Endothelial cell of umbilical vein (primary cell): ENCODE data around the gene HOXA9. TPM values are rescaled to one million over a fixed set of nuclear protein-coding genes. Genes with fewer than 3 reads are reported as not detected.

Experiments
- BruUV-seq: library from RNA; stranded (reverse); fragments of 400-500 nt; replicated peaks from 2 replicates; lab custom pipeline; 2021; lab: Mats Ljungman, UMichigan
- CTCF ChIA-PET: fragments of 300-600, 350-600 bp; sonication (Branson Sonifier 250); formaldehyde crosslinking; loops from one replicate; lab custom pipeline; 2021; ENCODE audit warnings: antibody characterized with exemption, inconsistent platforms; lab: Charles Lee
- POLR2A ChIA-PET: fragments of 300-600, 350-600 bp; sonication (Branson Sonifier 250); formaldehyde crosslinking; loops from one replicate; lab custom pipeline; 2021; ENCODE audit warnings: antibody characterized with exemption, inconsistent platforms; lab: Charles Lee
- DNase-seq: peaks from one replicate; pipeline ENCODE4 v3.0.0-alpha.2; 2011; ENCODE audit warnings: low read depth, low spot score
- FAIRE-seq: peaks from 2 replicates; lab custom pipeline; 2011; peaks lifted over from hg19 to GRCh38; lab: Jason Lieb, UNC
- H2AFZ ChIP-seq: 2 replicates; pipeline ENCODE4 v1.6.0; 2012; ENCODE audit warnings: low read depth, low read length, control low read depth, inconsistent platforms
- H3K27ac ChIP-seq: 2 replicates; pipeline ENCODE4 v1.5.1; 2011; ENCODE audit warnings: low read depth, mild to moderate bottlenecking, control low read depth, low read length, moderate library complexity; ENCODE audit not compliant: insufficient read depth
- H3K27me3 ChIP-seq, 2 experiments: 2 replicates each; pipeline versions ENCODE4 v1.6.0 to v1.6.1; 2011; ENCODE audit warnings: low read length in 2 of 2, mixed read lengths in 1 of 2; ENCODE audit not compliant: control insufficient read depth in 2 of 2, insufficient read depth in 2 of 2
- H3K36me3 ChIP-seq, 2 experiments: 2 replicates in 1 of 2; 3 replicates in 1 of 2; pipeline ENCODE4 v1.5.1; 2011; ENCODE audit warnings: low read length in 2 of 2, mild to moderate bottlenecking in 1 of 2, moderate library complexity in 1 of 2; ENCODE audit not compliant: control insufficient read depth in 2 of 2, insufficient read depth in 2 of 2; ENCODE audit errors: extremely low read depth in 1 of 2
- H3K4me1 ChIP-seq: 3 replicates; pipeline ENCODE4 v1.5.1; 2011; ENCODE audit warnings: mild to moderate bottlenecking, low read length; ENCODE audit not compliant: control insufficient read depth, insufficient read depth; ENCODE audit errors: extremely low read depth
- H3K4me2 ChIP-seq: 2 replicates; pipeline ENCODE4 v1.6.1; 2011; ENCODE audit warnings: low read length, control low read depth, mixed read lengths; ENCODE audit not compliant: insufficient read depth
- H3K4me3 ChIP-seq, 3 experiments: fragments of 200-600 bp in 1 of 3; sonication (generic), shearing (Covaris generic) in 1 of 3; replicated peaks in 1 of 3; 2 replicates each; pipeline ENCODE4 v1.5.1; 2011 to 2016; ENCODE audit warnings: control low read depth in 3 of 3, low read length in 3 of 3, mild to moderate bottlenecking in 2 of 3, inconsistent platforms in 1 of 3, low read depth in 1 of 3, moderate library complexity in 1 of 3; ENCODE audit not compliant: insufficient read depth in 1 of 3
- H3K79me2 ChIP-seq: 2 replicates; pipeline ENCODE4 v1.6.0; 2012; ENCODE audit warnings: low read length, inconsistent platforms; ENCODE audit not compliant: control insufficient read depth, insufficient read depth
- H3K9ac ChIP-seq: replicated peaks from 2 replicates; pipeline ENCODE3; 2011; ENCODE audit warnings: low read length, control low read depth; ENCODE audit not compliant: insufficient read depth; ENCODE audit errors: extremely low read depth
- H3K9me1 ChIP-seq: replicated peaks from 3 replicates; pipeline ENCODE4 v1.6.0; 2011; ENCODE audit warnings: mild to moderate bottlenecking, low read length; ENCODE audit not compliant: control insufficient read depth, insufficient read depth; ENCODE audit errors: extremely low read depth
- H3K9me3 ChIP-seq: replicated peaks from 2 replicates; pipeline ENCODE4 v1.5.1; 2012; ENCODE audit warnings: low read length, inconsistent platforms; ENCODE audit not compliant: control insufficient read depth, insufficient read depth
- H4K20me1 ChIP-seq: replicated peaks from 2 replicates; pipeline ENCODE3; 2011; ENCODE audit warnings: mild to moderate bottlenecking, low read length; ENCODE audit not compliant: control insufficient read depth, insufficient read depth; ENCODE audit errors: extremely low read depth
- CTCF ChIP-seq, 2 donors: IDR thresholded peaks; 1 replicate in 1 of 2; 2 replicates in 1 of 2; pipeline ENCODE4 v1.5.1; 2011; ENCODE audit warnings: low read length in 2 of 2, mild to moderate bottlenecking in 2 of 2, moderate library complexity in 2 of 2, control low read depth in 1 of 2, inconsistent platforms in 1 of 2, low read depth in 1 of 2; ENCODE audit not compliant: insufficient read depth in 1 of 2; ENCODE audit errors: extremely low read depth in 1 of 2
- FOS ChIP-seq: IDR thresholded peaks from 2 replicates; pipeline ENCODE4 v1.6.1; 2011; ENCODE audit warnings: mild to moderate bottlenecking, low read length, moderate library complexity, borderline replicate concordance; ENCODE audit not compliant: insufficient read depth
- GATA2 ChIP-seq: IDR thresholded peaks from 2 replicates; pipeline ENCODE4 v1.7.0; 2011; ENCODE audit warnings: low read depth, mild to moderate bottlenecking, moderate library complexity, mixed read lengths, low read length; ENCODE audit not compliant: insufficient read length, insufficient read depth
- JUN ChIP-seq: IDR thresholded peaks from 2 replicates; pipeline ENCODE4 v1.6.1; 2011; ENCODE audit warnings: borderline replicate concordance, low read depth; ENCODE audit not compliant: insufficient read length, insufficient read depth
- MAX ChIP-seq: IDR thresholded peaks from 2 replicates; pipeline ENCODE4 v1.6.1; 2011; ENCODE audit not compliant: insufficient read depth, insufficient read length
- MYC ChIP-seq: IDR thresholded peaks from one replicate; pipeline ENCODE4 v1.6.1; 2011; ENCODE audit warnings: mild to moderate bottlenecking, low read depth, low read length
- POLR2A ChIP-seq: IDR thresholded peaks from 2 replicates; pipeline ENCODE4 v1.6.1; 2012; ENCODE audit warnings: low read depth, mild to moderate bottlenecking, control low read depth, low read length
- POLR2AphosphoS5 ChIP-seq: IDR thresholded peaks from 2 replicates; pipeline ENCODE4 v1.6.1; 2012; ENCODE audit warnings: low read depth, mild to moderate bottlenecking, control low read depth, low read length, moderate library complexity; ENCODE audit not compliant: insufficient read depth
- dilution Hi-C: fragments of 300-500 bp; cut with MboI; formaldehyde crosslinking; loops from one replicate; pipeline ENCODE4 v1.15.0; 2019; ENCODE audit warnings: low sequenced_read_pairs; ENCODE audit not compliant: extremely low pct_ligation_motif_present
- intact Hi-C: fragments of 100-400 bp; cut with micrococcal nuclease; formaldehyde crosslinking; loops from one replicate; pipeline ENCODE4 v1.10.0; 2022
- polyA plus RNA-seq, 4 experiments: library from polyadenylated mRNA; depleted of rRNA in 3 of 4; stranded (reverse) in 3 of 4; unstranded in 1 of 4; fragments of >200 nt; gene quantifications; 2 replicates each; pipeline versions ENCODE4 v1.2.1 to v1.2.3, GENCODE V29; 2011 to 2012; ENCODE audit warnings: missing spikeins in 1 of 4
- total RNA-seq: library from RNA; stranded (reverse); gene quantifications from 2 replicates; pipeline ENCODE4 v1.2.3, GENCODE V29; 2021

HOXA9 gene
- total and polyA plus RNA-seq, 2 donors (not counting 3 experiments of a cell fraction or from before 2014, with no cell fraction given) = 47.2 to 61.6 TPM

- dilution Hi-C loops = loop anchor here (25.0 kb wide), 1 partner anchor 983 kb away; no protein-coding TSS in a partner anchor
- H3K4me3 ChIP-seq = peak overlapping the region; percentile 44 to 88 (median 63)
- CTCF ChIA-PET = interaction anchor here (0.7 to 7.4 kb wide), 5 partner anchors 8 to 50 kb away, joined by 3 to 86 read pairs (median 42); partner anchors contain the start of genes HOXA11 and HOXA3
- H3K79me2 ChIP-seq = peaks cover 100% of the 10 kb centered on the region
- H2AFZ ChIP-seq = no peak overlapping the region
- no TSS peak for BruUV-seq
- intact Hi-C loops = loop anchor here (1.0 kb wide), 2 partner anchors 9 to 14 kb away; no protein-coding TSS in a partner anchor
- peak; percentile 65 for DNase-seq
- peak overlapping the region; percentile 96 for H3K27ac ChIP-seq
- H3K36me3 ChIP-seq = no peaks in the 10 kb centered on the region
- no peaks in the 10 kb centered on the region for H4K20me1 ChIP-seq
- no peaks in the 10 kb centered on the region for H3K27me3 ChIP-seq
- peak; percentile 65 for FAIRE-seq
- H3K9ac ChIP-seq = peak overlapping the region; percentile 91
- POLR2A ChIA-PET = interaction anchor here (1.9 kb wide), 1 partner anchor 15 kb away, joined by 6 read pairs; the partner anchor contains the start of gene HOXA11
- peaks cover 58% of the 10 kb centered on the region for H3K4me1 ChIP-seq
- peak overlapping the region; percentile 98 for H3K4me2 ChIP-seq
- no peaks in the 10 kb centered on the region for H3K9me3 ChIP-seq
- H3K9me1 ChIP-seq = no peaks in the 10 kb centered on the region
- TF ChIP-seq POLR2A = no peak
- no peak for TF ChIP-seq CTCF (IDR thresholded peaks at IDR 0.05; ENCODE audit: extremely low read depth in 1 of 2, insufficient read depth in 1 of 2, low read depth in 1 of 2, low read length in 2 of 2)
- no peak for TF ChIP-seq GATA2
- no peak for TF ChIP-seq MAX
- TF ChIP-seq FOS = no peak
- TF ChIP-seq JUN = no peak
- no peak for TF ChIP-seq POLR2AphosphoS5
- TF ChIP-seq MYC = no peak
These were observed 5.3 kb upstream of the HOXA9 start for GRCh38 chr7:27170426-27171324.
